IMR-90 (cell line): ENCODE data around the gene NPTX1. TPM values are rescaled to one million over a fixed set of nuclear protein-coding genes. Genes with fewer than 3 reads are reported as not detected.

ENCODE experiments used
- ATAC-seq: fragments of 200-7000 bp; cut with Tn5 transposase; 2 replicates; pipeline ENCODE4 v1.9.1; 2020; ENCODE audit warnings: low read depth, mild to moderate bottlenecking, moderate library complexity
- BruUV-seq: library from RNA; stranded (reverse); fragments of 400-500 nt; replicated peaks from 2 replicates; lab custom pipeline; 2021; lab: Mats Ljungman, UMichigan
- CTCF ChIA-PET: fragments of 300-600 bp; formaldehyde crosslinking; extraction: SDS; loops from one replicate; lab custom pipeline; 2021; ENCODE audit warnings: antibody characterized with exemption; lab: Yijun Ruan, JAX
- POLR2A ChIA-PET: fragments of 300-600 bp; sonication (Branson Sonifier 250); formaldehyde crosslinking; loops from one replicate; lab custom pipeline; 2022; ENCODE audit warnings: antibody characterized with exemption; ENCODE audit not compliant: unreplicated experiment; lab: Charles Lee
- DNase-seq: peaks from one replicate; pipeline ENCODE4 v3.0.0; 2013
- H2AFZ ChIP-seq: replicated peaks from 2 replicates; pipeline ENCODE3; 2013; ENCODE audit warnings: low read length, mild to moderate bottlenecking; ENCODE audit not compliant: poor library complexity
- H2AK5ac ChIP-seq: 2 replicates; pipeline ENCODE4 v1.6.1; 2013; ENCODE audit warnings: low read depth, low read length, inconsistent platforms
- H2AK9ac ChIP-seq: replicated peaks from 2 replicates; pipeline ENCODE3; 2013; ENCODE audit warnings: mild to moderate bottlenecking, low read depth, low read length, moderate library complexity; ENCODE audit not compliant: poor library complexity
- H2BK120ac ChIP-seq: 2 replicates; pipeline ENCODE4 v1.6.1; 2013; ENCODE audit warnings: low read depth, low read length, inconsistent platforms
- H2BK15ac ChIP-seq: 3 replicates; pipeline ENCODE4 v1.6.1; 2013; ENCODE audit warnings: low read depth, low read length, inconsistent platforms
- H2BK20ac ChIP-seq: 2 replicates; pipeline ENCODE4 v1.6.1; 2013; ENCODE audit warnings: low read depth, mild to moderate bottlenecking, inconsistent platforms, low read length, moderate library complexity
- H2BK5ac ChIP-seq: 2 replicates; pipeline ENCODE4 v1.6.1; 2013; ENCODE audit warnings: mild to moderate bottlenecking, low read depth, low read length, inconsistent platforms; ENCODE audit not compliant: poor library complexity, severe bottlenecking
- H3K14ac ChIP-seq: replicated peaks from 2 replicates; pipeline ENCODE4 v1.6.1; 2013; ENCODE audit warnings: low read depth, low read length, inconsistent platforms
- H3K18ac ChIP-seq: 2 replicates; pipeline ENCODE4 v1.6.1; 2013; ENCODE audit warnings: low read depth, low read length, control low read depth
- H3K23ac ChIP-seq: 2 replicates; pipeline ENCODE4 v1.6.1; 2013; ENCODE audit warnings: low read depth, low read length, inconsistent platforms
- H3K27ac ChIP-seq: 2 replicates; pipeline ENCODE4 v1.5.1; 2013; ENCODE audit warnings: mild to moderate bottlenecking, control low read depth, low read length; ENCODE audit not compliant: insufficient read depth
- H3K27me3 ChIP-seq: 2 replicates; pipeline ENCODE4 v1.6.1; 2013; ENCODE audit warnings: low read length; ENCODE audit not compliant: control insufficient read depth, insufficient read depth
- H3K36me3 ChIP-seq: 2 replicates; pipeline ENCODE4 v1.6.1; 2013; ENCODE audit warnings: low read length, mixed read lengths; ENCODE audit not compliant: control insufficient read depth, insufficient read depth
- H3K4ac ChIP-seq: 2 replicates; pipeline ENCODE4 v1.6.1; 2013; ENCODE audit warnings: low read depth, low read length, inconsistent platforms
- H3K4me1 ChIP-seq: 2 replicates; pipeline ENCODE4 v1.6.1; 2013; ENCODE audit warnings: low read length, mixed read lengths; ENCODE audit not compliant: control insufficient read depth, insufficient read depth
- H3K4me2 ChIP-seq: 2 replicates; pipeline ENCODE4 v1.6.1; 2013; ENCODE audit warnings: low read depth, mild to moderate bottlenecking, control low read depth, low read length, moderate library complexity
- H3K4me3 ChIP-seq: 2 replicates; pipeline ENCODE4 v1.5.1; 2013; ENCODE audit warnings: low read depth, mild to moderate bottlenecking, control low read depth, low read length, moderate library complexity; ENCODE audit not compliant: insufficient read depth
- H3K56ac ChIP-seq: 2 replicates; pipeline ENCODE4 v1.6.1; 2013; ENCODE audit warnings: low read length, inconsistent platforms; ENCODE audit not compliant: insufficient read depth; ENCODE audit errors: extremely low read depth
- H3K79me1 ChIP-seq, 2 experiments: 2 replicates each; pipeline ENCODE4 v1.6.1; 2013; ENCODE audit warnings: low read length in 2 of 2, inconsistent platforms in 1 of 2, low read depth in 1 of 2
- H3K9ac ChIP-seq: 2 replicates; pipeline ENCODE4 v1.6.1; 2013; ENCODE audit warnings: low read depth, low read length, control low read depth
- H3K9me1 ChIP-seq: 2 replicates; pipeline ENCODE4 v1.6.1; 2013; ENCODE audit warnings: low read length, inconsistent platforms; ENCODE audit not compliant: insufficient read depth
- H3K9me3 ChIP-seq: 2 replicates; pipeline ENCODE4 v1.6.1; 2013; ENCODE audit warnings: low read length; ENCODE audit not compliant: control insufficient read depth, insufficient read depth
- H4K20me1 ChIP-seq: 2 replicates; pipeline ENCODE4 v1.6.1; 2013; ENCODE audit warnings: low read length, inconsistent platforms; ENCODE audit not compliant: insufficient read depth
- H4K5ac ChIP-seq: 2 replicates; pipeline ENCODE4 v1.6.1; 2013; ENCODE audit warnings: mild to moderate bottlenecking, low read depth, low read length, control low read depth
- H4K8ac ChIP-seq, 2 experiments: 2 replicates each; pipeline ENCODE4 v1.6.1; 2013; ENCODE audit warnings: low read depth in 2 of 2, low read length in 2 of 2, control low read depth in 1 of 2, inconsistent platforms in 1 of 2
- H4K91ac ChIP-seq: 2 replicates; pipeline ENCODE4 v1.6.1; 2013; ENCODE audit warnings: low read depth, low read length, inconsistent platforms; ENCODE audit not compliant: insufficient read depth
- BHLHE40 ChIP-seq: fragments of 150-350 bp; IDR thresholded peaks from 2 replicates; pipeline ENCODE4 v1.6.1; 2016; ENCODE audit warnings: mild to moderate bottlenecking, low read depth, low read length
- CEBPB ChIP-seq: IDR thresholded peaks from 2 replicates; pipeline ENCODE4 v1.6.1; 2012; ENCODE audit warnings: low read depth, low read length, improper control_type of control experiment
- CHD1 ChIP-seq: IDR thresholded peaks from 2 replicates; pipeline ENCODE4 v1.6.1; 2012; ENCODE audit warnings: low read depth, low read length, improper control_type of control experiment
- CTCF ChIP-seq: conservative IDR thresholded peaks from 2 replicates; pipeline ENCODE4 v1.5.1; 2012; ENCODE audit warnings: mild to moderate bottlenecking, low read depth, low read length, improper control_type of control experiment
- ELK1 ChIP-seq: fragments of 150-350 bp; IDR thresholded peaks from 2 replicates; pipeline ENCODE4 v1.6.1; 2016; ENCODE audit warnings: low read depth, mild to moderate bottlenecking, low read length, moderate library complexity, borderline replicate concordance
- FOS ChIP-seq: fragments of 150-350 bp; IDR thresholded peaks from 2 replicates; pipeline ENCODE4 v1.6.1; 2016; ENCODE audit warnings: low read depth, low read length
- MAFK ChIP-seq: IDR thresholded peaks from 2 replicates; pipeline ENCODE4 v1.6.1; 2012; ENCODE audit warnings: low read depth, low read length, improper control_type of control experiment
- MAZ ChIP-seq: IDR thresholded peaks from 2 replicates; pipeline ENCODE4 v1.6.1; 2012; ENCODE audit warnings: low read depth, mild to moderate bottlenecking, low read length, improper control_type of control experiment, moderate library complexity, borderline replicate concordance
- MXI1 ChIP-seq: IDR thresholded peaks from 2 replicates; pipeline ENCODE4 v1.6.1; 2012; ENCODE audit warnings: low read depth, mild to moderate bottlenecking, low read length, moderate library complexity, borderline replicate concordance
- NFE2L2 ChIP-seq: fragments of 150-350 bp; IDR thresholded peaks from 2 replicates; pipeline ENCODE4 v1.6.1; 2016; ENCODE audit warnings: low read depth, mild to moderate bottlenecking, low read length
- POLR2A ChIP-seq: IDR thresholded peaks from 2 replicates; pipeline ENCODE4 v1.6.1; 2012; ENCODE audit warnings: mild to moderate bottlenecking, low read depth, low read length
- RAD21 ChIP-seq: IDR thresholded peaks from 2 replicates; pipeline ENCODE4 v1.6.1; 2012; ENCODE audit warnings: low read length, improper control_type of control experiment
- RCOR1 ChIP-seq: IDR thresholded peaks from 2 replicates; pipeline ENCODE4 v1.6.1; 2012; ENCODE audit warnings: mild to moderate bottlenecking, low read length, improper control_type of control experiment; ENCODE audit not compliant: insufficient replicate concordance
- RFX5 ChIP-seq: IDR thresholded peaks from 2 replicates; pipeline ENCODE4 v1.8.0; 2012; ENCODE audit warnings: low read depth, mild to moderate bottlenecking, low read length, moderate library complexity
- SMC3 ChIP-seq: fragments of 150-350 bp; IDR thresholded peaks from 2 replicates; pipeline ENCODE4 v1.6.1; 2016; ENCODE audit warnings: low read depth, mild to moderate bottlenecking, antibody characterized with exemption, low read length, moderate library complexity
- USF2 ChIP-seq: fragments of 150-350 bp; IDR thresholded peaks from 2 replicates; pipeline ENCODE4 v1.6.1; 2017; ENCODE audit warnings: mild to moderate bottlenecking, antibody characterized with exemption, low read length, low read depth
- WGBS, 2 experiments: methylation state at CpG; one replicate each; pipeline versions ENCODE4 v1.1.5 to v1.1.7; 2013; ENCODE audit warnings: missing lambda C conversion rate in 2 of 2; ENCODE audit not compliant: insufficient read length in 1 of 2; ENCODE audit errors: extremely low coverage in 2 of 2; 5-methylcytosine and 5-hydroxymethylcytosine counted together
- dilution Hi-C: fragments of 300-500 bp; cut with HindIII; formaldehyde crosslinking; loops from one replicate; pipeline ENCODE4 v1.14.3; 2018; ENCODE audit warnings: low sequenced_read_pairs; ENCODE audit not compliant: unreplicated experiment
- in situ Hi-C: fragments of 300-500 bp; cut with MboI; formaldehyde crosslinking; loops from 3 replicates; pipeline ENCODE4 v1.14.3; 2019; ENCODE audit warnings: low sequenced_read_pairs, inconsistent platforms, mixed read lengths
- intact Hi-C: fragments of 100-400 bp; cut with micrococcal nuclease; formaldehyde crosslinking; loops from 2 replicates; pipeline ENCODE4 v1.10.0; 2022
- polyA plus RNA-seq, 3 experiments: library from polyadenylated mRNA; depleted of rRNA; stranded (reverse); fragments of >200 nt; gene quantifications; 2 replicates each; pipeline ENCODE4 v1.2.3, GENCODE V29; 2012; ENCODE audit warnings: low replicate concordance in 1 of 3
- total RNA-seq: library from RNA; depleted of rRNA; stranded (reverse); fragments of >200 nt; gene quantifications from 2 replicates; pipeline ENCODE4 v1.2.3, GENCODE V29; 2012

NPTX1 gene
- total and polyA plus RNA-seq, 2 of the 4 experiments (the other 2 are of a cell fraction), result 20.8 to 39.5 TPM

- H3K9ac ChIP-seq, result no peak overlapping the region
- no peak overlapping the region for H3K56ac ChIP-seq
- no peak overlapping the region for H4K8ac ChIP-seq
- H2AK9ac ChIP-seq, result no peak overlapping the region
- H4K5ac ChIP-seq, result no peak overlapping the region
- ATAC-seq, result no peak
- no peaks in the 10 kb centered on the region; the same call in 1 of the 2 replicates for H3K27me3 ChIP-seq
- DNase-seq, result no peak
- no peak overlapping the region for H2BK5ac ChIP-seq
- no peak overlapping the region for H2BK15ac ChIP-seq
- no peak overlapping the region for H3K18ac ChIP-seq
- no peak overlapping the region for H3K27ac ChIP-seq
- no peaks in the 10 kb centered on the region for H3K9me3 ChIP-seq
- no peak overlapping the region for H2BK20ac ChIP-seq
- H2BK120ac ChIP-seq, result no peak overlapping the region
- intact Hi-C loops, result no loop called here
- no peak overlapping the region for H4K91ac ChIP-seq
- WGBS, 2 experiments, result no CpG with 5 or more reads among the region's 8 CpGs
- no peak overlapping the region for H2AFZ ChIP-seq
- dilution Hi-C loops, result no loop called here
- H3K14ac ChIP-seq, result no peak overlapping the region
- H3K4me3 ChIP-seq, result no peak overlapping the region
- ChIA-PET CTCF (no interaction called here), POLR2A (no interaction called here)
- no peak overlapping the region for H2AK5ac ChIP-seq
- H4K20me1 ChIP-seq, result 0 out of 2 replicates have a peak, but pooled peaks cover 6% of the 10 kb centered on the region
- TF ChIP-seq NFE2L2 (no peak), USF2 (no peak), CHD1 (no peak), CEBPB (no peak), ELK1 (no peak), RFX5 (no peak), MXI1 (no peak), POLR2A (no peak), FOS (no peak), MAFK (no peak), SMC3 (no peak), BHLHE40 (no peak), CTCF (no peak), MAZ (no peak), RCOR1 (no peak), RAD21 (no peak)
- peaks cover 22% of the 10 kb centered on the region for H3K9me1 ChIP-seq
- H3K4me1 ChIP-seq, result peaks cover 13% of the 10 kb centered on the region
- H3K23ac ChIP-seq, result no peak overlapping the region
- no peaks in the 10 kb centered on the region for H3K36me3 ChIP-seq
- in situ Hi-C loops, result no loop called here
- H3K4ac ChIP-seq, result no peak overlapping the region
- no peak overlapping the region for H3K4me2 ChIP-seq
- BruUV-seq, result no TSS peak
- H3K79me1 ChIP-seq, result 0 out of 4 replicates have a peak, but pooled peaks cover 0 to 3% of the 10 kb centered on the region in 2 experiments
These were observed 32.9 kb upstream of the NPTX1 start for GRCh38 chr17:80509311-80509710.
